Measurements from ENCODE around the gene OR10G4.
"Not testable (repeated sequence)": the region's sequence is repeated elsewhere in the genome, so short reads cannot be mapped to it uniquely, and the experiment has no call there.

GRCh38 chr11:124015837-124016236, 3.0 kb downstream of the OR10G4 start:
- not testable (repeated sequence) for TF ChIP-seq POLR2AphosphoS5, CTCF (IDR thresholded peaks at IDR 0.05)
